ENCODE results near the gene GARRE1. TPM values are rescaled to one million over a fixed set of nuclear protein-coding genes. Genes with fewer than 3 reads are reported as not detected.
A peak's percentile ranks its signal among the peaks of the same experiment; 100 is the strongest.

The GARRE1 gene
- polyA plus RNA-seq, 2 of the 4 experiments (the other 2 are of a cell fraction): 9.6 to 20.0 TPM

DNA sequence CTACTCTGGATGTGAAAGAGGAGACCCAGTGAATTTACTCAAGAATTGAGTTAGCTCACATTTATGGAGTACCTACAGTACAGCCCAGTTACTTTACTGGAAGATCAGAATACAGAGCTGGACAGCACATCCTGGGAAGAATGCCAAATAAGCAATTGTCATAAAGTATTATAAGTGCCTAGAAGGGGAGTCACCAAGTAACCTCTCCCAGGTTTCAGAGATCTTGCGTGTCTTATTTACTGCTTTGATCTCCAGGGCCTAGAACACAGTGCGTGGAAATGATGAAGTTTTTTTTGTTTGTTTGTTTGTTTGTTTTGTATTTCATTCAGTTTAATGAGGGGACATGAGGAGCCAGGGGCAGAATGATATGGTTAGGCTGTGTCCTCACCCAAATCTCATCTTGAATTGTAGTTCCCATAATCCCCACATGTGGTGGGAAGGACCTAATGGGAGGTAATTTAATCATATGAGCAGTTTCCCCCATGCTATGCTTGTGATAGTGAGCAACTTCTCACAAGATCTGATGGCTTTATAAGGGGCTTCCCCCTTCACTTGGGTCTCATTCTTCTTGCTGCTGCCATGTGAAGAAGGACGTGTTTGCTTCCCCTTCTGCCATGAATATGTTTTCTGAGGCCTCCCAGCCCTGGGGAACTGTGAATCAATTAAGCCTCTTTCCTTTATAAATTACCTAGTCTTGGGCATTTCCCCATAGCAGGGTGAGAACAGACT is 5.2 kb downstream of the GARRE1 start:
- Histone ChIP-seq H3K4me3 (no peak overlapping the region), H3K27ac (no peak overlapping the region), H3K9me3 (no peaks in the 10 kb centered on the region), H3K4me2 (no peak overlapping the region; the same call in 2 of the 3 replicates), H3K4me1 (peaks cover 52% of the 10 kb centered on the region)
- POLR2A ChIA-PET: no interaction called here
- peak; percentile 95 for FAIRE-seq
- no peak for DNase-seq (ENCODE audit: low read depth in 1 of 2, low spot score in 1 of 2)
- CTCF ChIA-PET: interaction anchor here (0.9 kb wide), 1 partner anchor 99 kb away, joined by 3 read pairs; no protein-coding TSS in a partner anchor
- TF ChIP-seq MAZ (IDR thresholded peaks at IDR 0.05; ENCODE audit: borderline replicate concordance, low read depth, low read length) (no peak), MAFK (IDR thresholded peaks at IDR 0.05; ENCODE audit: partially characterized antibody) (peak; percentile 19), TFCP2L1 (CRISPR knock-in tag; IDR thresholded peaks at IDR 0.05) (no peak)
- TF ChIP-seq, protein P1, sequence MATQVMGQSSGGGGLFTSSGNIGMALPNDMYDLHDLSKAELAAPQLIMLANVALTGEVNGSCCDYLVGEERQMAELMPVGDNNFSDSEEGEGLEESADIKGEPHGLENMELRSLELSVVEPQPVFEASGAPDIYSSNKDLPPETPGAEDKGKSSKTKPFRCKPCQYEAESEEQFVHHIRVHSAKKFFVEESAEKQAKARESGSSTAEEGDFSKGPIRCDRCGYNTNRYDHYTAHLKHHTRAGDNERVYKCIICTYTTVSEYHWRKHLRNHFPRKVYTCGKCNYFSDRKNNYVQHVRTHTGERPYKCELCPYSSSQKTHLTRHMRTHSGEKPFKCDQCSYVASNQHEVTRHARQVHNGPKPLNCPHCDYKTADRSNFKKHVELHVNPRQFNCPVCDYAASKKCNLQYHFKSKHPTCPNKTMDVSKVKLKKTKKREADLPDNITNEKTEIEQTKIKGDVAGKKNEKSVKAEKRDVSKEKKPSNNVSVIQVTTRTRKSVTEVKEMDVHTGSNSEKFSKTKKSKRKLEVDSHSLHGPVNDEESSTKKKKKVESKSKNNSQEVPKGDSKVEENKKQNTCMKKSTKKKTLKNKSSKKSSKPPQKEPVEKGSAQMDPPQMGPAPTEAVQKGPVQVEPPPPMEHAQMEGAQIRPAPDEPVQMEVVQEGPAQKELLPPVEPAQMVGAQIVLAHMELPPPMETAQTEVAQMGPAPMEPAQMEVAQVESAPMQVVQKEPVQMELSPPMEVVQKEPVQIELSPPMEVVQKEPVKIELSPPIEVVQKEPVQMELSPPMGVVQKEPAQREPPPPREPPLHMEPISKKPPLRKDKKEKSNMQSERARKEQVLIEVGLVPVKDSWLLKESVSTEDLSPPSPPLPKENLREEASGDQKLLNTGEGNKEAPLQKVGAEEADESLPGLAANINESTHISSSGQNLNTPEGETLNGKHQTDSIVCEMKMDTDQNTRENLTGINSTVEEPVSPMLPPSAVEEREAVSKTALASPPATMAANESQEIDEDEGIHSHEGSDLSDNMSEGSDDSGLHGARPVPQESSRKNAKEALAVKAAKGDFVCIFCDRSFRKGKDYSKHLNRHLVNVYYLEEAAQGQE (IDR thresholded peaks at IDR 0.05): peak; percentile 29; the same call in 1 of the 2 replicates
- no peak for ATAC-seq
- WGBS (ENCODE audit: missing lambda C conversion rate): 84% methylated on average over 3 of the region's 3 CpGs

DNA sequence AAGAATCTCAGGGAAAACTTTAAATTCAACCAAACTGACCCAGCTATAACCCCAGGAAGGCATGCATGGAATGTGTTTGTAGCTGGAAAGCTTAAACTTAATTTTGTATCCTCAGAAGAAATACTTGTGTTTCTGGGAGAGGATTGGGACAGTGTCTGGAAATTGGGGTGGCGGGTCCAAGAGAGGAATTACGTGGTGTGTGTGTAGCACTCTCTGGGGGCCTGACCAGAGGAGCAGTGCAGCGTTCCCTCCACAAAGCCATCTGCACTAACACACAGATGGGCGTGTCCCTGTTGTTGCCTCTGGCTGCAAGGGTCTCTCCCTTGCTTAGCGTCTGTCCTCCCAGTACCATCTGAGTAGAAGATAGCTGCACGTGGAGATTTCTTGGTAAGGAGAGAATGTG is 6.4 kb downstream of the GARRE1 start:
- ChIA-PET CTCF (interaction anchor here (0.6 to 4.5 kb wide), 12 partner anchors 9 to 1076 kb away, joined by 3 to 29 read pairs (median 4); no protein-coding TSS in a partner anchor), POLR2A (interaction anchor here (0.5 to 1.1 kb wide), 3 partner anchors 11 to 140 kb away, joined by 3 to 4 read pairs (median 4); no protein-coding TSS in a partner anchor)
- FAIRE-seq (peak; percentile 54), DNase-seq (ENCODE audit: low read depth in 1 of 2, low spot score in 1 of 2) (no peak), ATAC-seq (peak; percentile 48 to 62; a peak in 5 of 6 replicates)
- Histone ChIP-seq H3K27ac (peak overlapping the region in 1 of 2 experiments; percentile 1; a peak in 1 of 6 replicates), H3K4me1 (peaks cover 47% of the 10 kb centered on the region), H3K9me3 (no peaks in the 10 kb centered on the region), H3K4me3 (no peak overlapping the region), H3K4me2 (peak overlapping the region; percentile 62)
- TF ChIP-seq NFE2L2 (conservative IDR thresholded peaks at IDR 0.05; ENCODE audit: low read length) (no peak), ESRRA (IDR thresholded peaks at IDR 0.05; ENCODE audit: borderline replicate concordance, low read length) (no peak), HDAC2 (IDR thresholded peaks at IDR 0.05) (no peak), CBX8 (IDR thresholded peaks at IDR 0.05) (no peak), BHLHE40 (IDR thresholded peaks at IDR 0.05; ENCODE audit: low read depth, low read length) (no peak), KDM5A (IDR thresholded peaks at IDR 0.05) (no peak), JUNB (IDR thresholded peaks at IDR 0.05) (no peak), POLR2AphosphoS2 (conservative IDR thresholded peaks at IDR 0.05; ENCODE audit: low read length) (no peak), CHD4 (IDR thresholded peaks at IDR 0.05; ENCODE audit: borderline replicate concordance) (no peak), GATA3 (IDR thresholded peaks at IDR 0.05; ENCODE audit: borderline replicate concordance) (no peak), RFX5 (IDR thresholded peaks at IDR 0.05) (no peak), TP53 (CRISPR knock-in tag; IDR thresholded peaks at IDR 0.05) (no peak)
- TF ChIP-seq, protein P2, sequence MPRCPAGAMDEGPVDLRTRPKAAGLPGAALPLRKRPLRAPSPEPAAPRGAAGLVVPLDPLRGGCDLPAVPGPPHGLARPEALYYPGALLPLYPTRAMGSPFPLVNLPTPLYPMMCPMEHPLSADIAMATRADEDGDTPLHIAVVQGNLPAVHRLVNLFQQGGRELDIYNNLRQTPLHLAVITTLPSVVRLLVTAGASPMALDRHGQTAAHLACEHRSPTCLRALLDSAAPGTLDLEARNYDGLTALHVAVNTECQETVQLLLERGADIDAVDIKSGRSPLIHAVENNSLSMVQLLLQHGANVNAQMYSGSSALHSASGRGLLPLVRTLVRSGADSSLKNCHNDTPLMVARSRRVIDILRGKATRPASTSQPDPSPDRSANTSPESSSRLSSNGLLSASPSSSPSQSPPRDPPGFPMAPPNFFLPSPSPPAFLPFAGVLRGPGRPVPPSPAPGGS (IDR thresholded peaks at IDR 0.05): no peak
- TF ChIP-seq, protein P1 (IDR thresholded peaks at IDR 0.05): no peak
- TF ChIP-seq, protein P3, sequence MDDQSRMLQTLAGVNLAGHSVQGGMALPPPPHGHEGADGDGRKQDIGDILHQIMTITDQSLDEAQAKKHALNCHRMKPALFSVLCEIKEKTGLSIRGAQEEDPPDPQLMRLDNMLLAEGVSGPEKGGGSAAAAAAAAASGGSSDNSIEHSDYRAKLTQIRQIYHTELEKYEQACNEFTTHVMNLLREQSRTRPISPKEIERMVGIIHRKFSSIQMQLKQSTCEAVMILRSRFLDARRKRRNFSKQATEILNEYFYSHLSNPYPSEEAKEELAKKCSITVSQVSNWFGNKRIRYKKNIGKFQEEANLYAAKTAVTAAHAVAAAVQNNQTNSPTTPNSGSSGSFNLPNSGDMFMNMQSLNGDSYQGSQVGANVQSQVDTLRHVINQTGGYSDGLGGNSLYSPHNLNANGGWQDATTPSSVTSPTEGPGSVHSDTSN (IDR thresholded peaks at IDR 0.05): no peak
- 56% methylated on average over 6 of the region's 6 CpGs for WGBS (ENCODE audit: missing lambda C conversion rate)

Data from A549 (cell line).